A673 (cell line): ENCODE results near the gene SPDYE4.

ENCODE experiments used
- EZH2 ChIP-seq: fragments of 200-600 bp; sonication (generic); IDR thresholded peaks from 2 replicates; pipeline ENCODE4 v1.6.1; 2017; ENCODE audit warnings: borderline replicate concordance, low read depth, mild to moderate bottlenecking, mixed read lengths, antibody characterized with exemption, low read length; ENCODE audit not compliant: poor library complexity, severe bottlenecking
- TF ChIP-seq, protein P1 (sequence below): fragments of 300-800, 200-600 bp; sonication (generic); conservative IDR thresholded peaks from 2 replicates; pipeline ENCODE4 v1.5.1; 2017; ENCODE audit warnings: low read depth, mild to moderate bottlenecking, antibody characterized with exemption, low read length, moderate library complexity, mixed read lengths

GRCh38 chr17:8746501-8747236 is 11.7 kb downstream of the SPDYE4 start:
- TF ChIP-seq, protein P1, sequence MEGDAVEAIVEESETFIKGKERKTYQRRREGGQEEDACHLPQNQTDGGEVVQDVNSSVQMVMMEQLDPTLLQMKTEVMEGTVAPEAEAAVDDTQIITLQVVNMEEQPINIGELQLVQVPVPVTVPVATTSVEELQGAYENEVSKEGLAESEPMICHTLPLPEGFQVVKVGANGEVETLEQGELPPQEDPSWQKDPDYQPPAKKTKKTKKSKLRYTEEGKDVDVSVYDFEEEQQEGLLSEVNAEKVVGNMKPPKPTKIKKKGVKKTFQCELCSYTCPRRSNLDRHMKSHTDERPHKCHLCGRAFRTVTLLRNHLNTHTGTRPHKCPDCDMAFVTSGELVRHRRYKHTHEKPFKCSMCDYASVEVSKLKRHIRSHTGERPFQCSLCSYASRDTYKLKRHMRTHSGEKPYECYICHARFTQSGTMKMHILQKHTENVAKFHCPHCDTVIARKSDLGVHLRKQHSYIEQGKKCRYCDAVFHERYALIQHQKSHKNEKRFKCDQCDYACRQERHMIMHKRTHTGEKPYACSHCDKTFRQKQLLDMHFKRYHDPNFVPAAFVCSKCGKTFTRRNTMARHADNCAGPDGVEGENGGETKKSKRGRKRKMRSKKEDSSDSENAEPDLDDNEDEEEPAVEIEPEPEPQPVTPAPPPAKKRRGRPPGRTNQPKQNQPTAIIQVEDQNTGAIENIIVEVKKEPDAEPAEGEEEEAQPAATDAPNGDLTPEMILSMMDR = no peak
- no peak for TF ChIP-seq EZH2
